Smooth muscle cell (in vitro differentiated cells): ENCODE measurements around the gene TMEM35B. TPM values are rescaled to one million over a fixed set of nuclear protein-coding genes. Genes with fewer than 3 reads are reported as not detected.
"Not testable (repeated sequence)": the region's sequence is repeated elsewhere in the genome, so short reads cannot be mapped to it uniquely, and the experiment has no call there.

Source experiments
- DNase-seq: peaks from one replicate; lab custom pipeline; 2025; ENCODE audit not compliant: unreplicated experiment; lab: John Stamatoyannopoulos, UW
- H2AFZ ChIP-seq: fragments of 200-600 bp; sonication (generic); 2 replicates; pipeline ENCODE4 v1.6.0; 2016; ENCODE audit warnings: antibody characterized with exemption, low read depth, mild to moderate bottlenecking
- H3F3A ChIP-seq: fragments of 200-600 bp; sonication (generic); 2 replicates; pipeline ENCODE4 v1.6.0; 2017; ENCODE audit warnings: antibody characterized with exemption, low read depth
- H3K27ac ChIP-seq: fragments of 200-600 bp; sonication (generic); 2 replicates; pipeline ENCODE4 v1.5.1; 2016; ENCODE audit warnings: low read depth, mild to moderate bottlenecking
- H3K27me3 ChIP-seq: fragments of 200-600 bp; sonication (generic); 2 replicates; pipeline ENCODE4 v1.6.1; 2016; ENCODE audit warnings: low read depth, mild to moderate bottlenecking
- H3K36me3 ChIP-seq: fragments of 200-600 bp; sonication (generic); 2 replicates; pipeline ENCODE4 v1.5.1; 2016; ENCODE audit warnings: low read depth
- H3K4me1 ChIP-seq: fragments of 200-600 bp; sonication (generic); 2 replicates; pipeline ENCODE4 v1.5.1; 2016; ENCODE audit warnings: low read depth
- H3K4me2 ChIP-seq: fragments of 200-600 bp; sonication (generic); 2 replicates; pipeline ENCODE4 v1.6.0; 2016; ENCODE audit warnings: mild to moderate bottlenecking
- H3K4me3 ChIP-seq: fragments of 200-600 bp; sonication (generic); 2 replicates; pipeline ENCODE4 v1.5.1; 2016; ENCODE audit warnings: mild to moderate bottlenecking
- H3K79me2 ChIP-seq: fragments of 200-600 bp; sonication (generic); 2 replicates; pipeline ENCODE4 v1.6.0; 2016; ENCODE audit warnings: low read depth, mild to moderate bottlenecking
- H3K9ac ChIP-seq: fragments of 200-600 bp; sonication (generic); 2 replicates; pipeline ENCODE4 v1.6.0; 2016; ENCODE audit warnings: low read depth
- H3K9me3 ChIP-seq: fragments of 200-600 bp; sonication (generic); replicated peaks from 2 replicates; pipeline ENCODE4 v1.5.1; 2016; ENCODE audit warnings: low read depth
- H4K20me1 ChIP-seq: fragments of 200-600 bp; sonication (generic); 2 replicates; pipeline ENCODE4 v1.6.0; 2016; ENCODE audit warnings: low read depth
- CTCF ChIP-seq: fragments of 200-600 bp; sonication (generic); IDR thresholded peaks from 2 replicates; pipeline ENCODE4 v1.5.1; 2017; ENCODE audit warnings: borderline replicate concordance, mild to moderate bottlenecking, antibody characterized with exemption; ENCODE audit not compliant: insufficient read depth, poor library complexity, severe bottlenecking
- WGBS: methylation state at CpG from one replicate; pipeline ENCODE4 v1.1.7; 2016; ENCODE audit warnings: low lambda C conversion rate; 5-methylcytosine and 5-hydroxymethylcytosine counted together
- polyA plus RNA-seq: library from polyadenylated mRNA; unstranded; fragments of >200 nt; fragmentation: Nextera tagmentation; extraction: Ambion mirVana; gene quantifications from 2 replicates; pipeline ENCODE4 v1.2.1, GENCODE V29; 2016
- total RNA-seq: library from RNA; depleted of rRNA; stranded (reverse); fragments of >200 nt; gene quantifications from 2 replicates; pipeline ENCODE4 v1.2.3, GENCODE V29; 2014

Gene TMEM35B
- total and polyA plus RNA-seq, 2 experiments from 2014 or later: 61.2 to 75.1 TPM

GRCh38 chr1:34973326-34973725 is 11.8 kb downstream of the TMEM35B start:
- Histone ChIP-seq H3K36me3 (no peaks in the 10 kb centered on the region), H3K27ac (no peak overlapping the region), H3K79me2 (no peaks in the 10 kb centered on the region), H4K20me1 (no peaks in the 10 kb centered on the region), H3K4me2 (no peak overlapping the region), H2AFZ (no peak overlapping the region), H3F3A (no peaks in the 10 kb centered on the region), H3K27me3 (no peaks in the 10 kb centered on the region), H3K4me1 (peaks cover 7% of the 10 kb centered on the region), H3K4me3 (no peak overlapping the region), H3K9me3 (no peaks in the 10 kb centered on the region), H3K9ac (no peak overlapping the region)
- TF ChIP-seq CTCF: no peak
- DNase-seq: no peak
- 86% methylated on average over 3 of the region's 3 CpGs for WGBS

GRCh38 chr1:34970829-34971228 is 14.3 kb downstream of the TMEM35B start:
- peaks cover 7% of the 10 kb centered on the region for H3K4me1 ChIP-seq
- no peaks in the 10 kb centered on the region for H3K27me3 ChIP-seq
- no peak for TF ChIP-seq CTCF
- no peaks in the 10 kb centered on the region for H3F3A ChIP-seq
- H4K20me1 ChIP-seq: no peaks in the 10 kb centered on the region
- DNase-seq: no peak
- no peak overlapping the region for H3K4me3 ChIP-seq
- no peak overlapping the region for H3K4me2 ChIP-seq
- H3K9me3 ChIP-seq: no peaks in the 10 kb centered on the region
- no peak overlapping the region for H2AFZ ChIP-seq
- no peak overlapping the region for H3K9ac ChIP-seq
- 21% methylated on average over 5 of the region's 5 CpGs for WGBS
- H3K27ac ChIP-seq: no peak overlapping the region
- no peaks in the 10 kb centered on the region for H3K36me3 ChIP-seq
- no peaks in the 10 kb centered on the region for H3K79me2 ChIP-seq

- TF ChIP-seq CTCF: no peak
- H3K9ac ChIP-seq: no peak overlapping the region
- no peaks in the 10 kb centered on the region for H4K20me1 ChIP-seq
- no peaks in the 10 kb centered on the region for H3K36me3 ChIP-seq
- H3K4me3 ChIP-seq: no peak overlapping the region
- H3K27me3 ChIP-seq: no peaks in the 10 kb centered on the region
- no peak overlapping the region for H3K4me2 ChIP-seq
- DNase-seq: no peak
- H3K9me3 ChIP-seq: no peaks in the 10 kb centered on the region
- no peak overlapping the region for H3K27ac ChIP-seq
- no peak overlapping the region for H2AFZ ChIP-seq
- 89% methylated on average over 5 of the region's 5 CpGs for WGBS
- no peaks in the 10 kb centered on the region for H3K79me2 ChIP-seq
- peaks cover 7% of the 10 kb centered on the region for H3K4me1 ChIP-seq
- no peaks in the 10 kb centered on the region for H3F3A ChIP-seq
These were observed 14.9 kb downstream of the TMEM35B start for GRCh38 chr1:34970220-34970735.

GRCh38 chr1:34968297-34968696 is 16.9 kb downstream of the TMEM35B start:
- not testable (repeated sequence) for H3K79me2 ChIP-seq, H3K4me2 ChIP-seq, H3K9ac ChIP-seq, H3K4me1 ChIP-seq, H3K27ac ChIP-seq, H2AFZ ChIP-seq, H3K9me3 ChIP-seq, H3F3A ChIP-seq, H4K20me1 ChIP-seq, H3K36me3 ChIP-seq, DNase-seq, H3K4me3 ChIP-seq, H3K27me3 ChIP-seq
- WGBS: 93% methylated on average over 3 of the region's 3 CpGs

GRCh38 chr1:34967672-34968071 is 17.5 kb downstream of the TMEM35B start:
- not testable (repeated sequence) for H3F3A ChIP-seq, H2AFZ ChIP-seq, H3K27ac ChIP-seq, H3K4me1 ChIP-seq, H3K9ac ChIP-seq, H3K4me2 ChIP-seq, H3K79me2 ChIP-seq, DNase-seq, H4K20me1 ChIP-seq, H3K9me3 ChIP-seq, H3K4me3 ChIP-seq, H3K27me3 ChIP-seq, H3K36me3 ChIP-seq
- over 99% methylated on average over 18 of the region's 36 CpGs for WGBS
